Body of pancreas (tissue), 4 donors: ENCODE measurements around the gene COL6A3.

ENCODE experiments used
- POLR2A ChIP-seq, 3 donors: fragments of 450-650 bp; IDR thresholded peaks; one replicate each; pipeline ENCODE4 v1.6.1; 2016; ENCODE audit warnings: antibody characterized with exemption in 3 of 3, mild to moderate bottlenecking in 2 of 3
- TF ChIP-seq, protein P1 (sequence below), 7 experiments: fragments of 450-650 bp in 4 of 7; fragments of 200-600 bp in 3 of 7; sonication (generic) in 3 of 7; IDR thresholded peaks; one replicate each; pipeline ENCODE4 v1.5.1; 2016 to 2019; ENCODE audit warnings: antibody characterized with exemption in 7 of 7

DNA sequence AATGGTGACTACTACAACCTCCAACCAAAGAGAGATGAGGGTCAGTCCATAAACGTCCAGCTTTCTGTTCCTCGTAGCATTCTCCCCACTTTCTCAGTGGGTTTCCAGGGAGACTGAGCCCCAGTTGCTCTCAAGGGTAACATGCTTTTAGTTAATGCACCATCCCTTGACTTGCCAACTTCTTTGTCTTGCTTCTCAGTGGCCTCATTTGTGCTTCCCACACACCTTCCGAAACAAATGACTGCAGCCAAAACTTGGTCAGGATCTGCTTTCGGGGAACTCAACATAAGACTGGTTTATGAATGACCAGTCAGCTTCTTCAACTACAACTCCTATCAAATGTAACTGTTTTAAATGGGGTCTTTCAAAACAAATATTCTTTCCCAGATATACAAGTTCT, 94.1 kb downstream of the COL6A3 start:
- TF ChIP-seq, protein P1, sequence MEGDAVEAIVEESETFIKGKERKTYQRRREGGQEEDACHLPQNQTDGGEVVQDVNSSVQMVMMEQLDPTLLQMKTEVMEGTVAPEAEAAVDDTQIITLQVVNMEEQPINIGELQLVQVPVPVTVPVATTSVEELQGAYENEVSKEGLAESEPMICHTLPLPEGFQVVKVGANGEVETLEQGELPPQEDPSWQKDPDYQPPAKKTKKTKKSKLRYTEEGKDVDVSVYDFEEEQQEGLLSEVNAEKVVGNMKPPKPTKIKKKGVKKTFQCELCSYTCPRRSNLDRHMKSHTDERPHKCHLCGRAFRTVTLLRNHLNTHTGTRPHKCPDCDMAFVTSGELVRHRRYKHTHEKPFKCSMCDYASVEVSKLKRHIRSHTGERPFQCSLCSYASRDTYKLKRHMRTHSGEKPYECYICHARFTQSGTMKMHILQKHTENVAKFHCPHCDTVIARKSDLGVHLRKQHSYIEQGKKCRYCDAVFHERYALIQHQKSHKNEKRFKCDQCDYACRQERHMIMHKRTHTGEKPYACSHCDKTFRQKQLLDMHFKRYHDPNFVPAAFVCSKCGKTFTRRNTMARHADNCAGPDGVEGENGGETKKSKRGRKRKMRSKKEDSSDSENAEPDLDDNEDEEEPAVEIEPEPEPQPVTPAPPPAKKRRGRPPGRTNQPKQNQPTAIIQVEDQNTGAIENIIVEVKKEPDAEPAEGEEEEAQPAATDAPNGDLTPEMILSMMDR (IDR thresholded peaks at IDR 0.05) = no peak
- TF ChIP-seq POLR2A (IDR thresholded peaks at IDR 0.05) = no peak
